ENCODE results near the gene FCER2. TPM values are rescaled to one million over a fixed set of nuclear protein-coding genes. Genes with fewer than 3 reads are reported as not detected.
"Not testable (repeated sequence)": the region's sequence is repeated elsewhere in the genome, so short reads cannot be mapped to it uniquely, and the experiment has no call there.

The FCER2 gene
- total RNA-seq, 1 donor from 2014 or later = not detected

- Mint-ChIP-seq H3K4me1 (ENCODE audit: unreplicated experiment) (no peaks in the 10 kb centered on the region), H3K27ac (ENCODE audit: unreplicated experiment) (no peak overlapping the region), H3K27me3 (ENCODE audit: unreplicated experiment) (peaks cover 2% of the 10 kb centered on the region), H3K36me3 (ENCODE audit: unreplicated experiment) (no peaks in the 10 kb centered on the region), H3K9me3 (ENCODE audit: unreplicated experiment) (no peaks in the 10 kb centered on the region), H3K4me3 (ENCODE audit: unreplicated experiment) (no peak overlapping the region)
- TF ChIP-seq CTCF (IDR thresholded peaks at IDR 0.05) = no peak
- DNase-seq (ENCODE audit: extremely low spot score, unreplicated experiment) = no peak
These were observed 55.6 kb downstream of the FCER2 start for GRCh38 chr19:7646426-7646700.

- H3K9me3 Mint-ChIP-seq (ENCODE audit: unreplicated experiment) = no peaks in the 10 kb centered on the region
- H3K36me3 Mint-ChIP-seq (ENCODE audit: unreplicated experiment) = no peaks in the 10 kb centered on the region
- TF ChIP-seq CTCF (IDR thresholded peaks at IDR 0.05) = no peak
- H3K27ac Mint-ChIP-seq (ENCODE audit: unreplicated experiment) = no peak overlapping the region
- no peaks in the 10 kb centered on the region for H3K27me3 Mint-ChIP-seq (ENCODE audit: unreplicated experiment)
- H3K4me3 Mint-ChIP-seq (ENCODE audit: unreplicated experiment) = no peak overlapping the region
- DNase-seq (ENCODE audit: extremely low spot score, unreplicated experiment) = no peak
- H3K4me1 Mint-ChIP-seq (ENCODE audit: unreplicated experiment) = no peaks in the 10 kb centered on the region
These were observed 56.1 kb downstream of the FCER2 start for GRCh38 chr19:7645656-7646425.

- Mint-ChIP-seq H3K27me3 (ENCODE audit: unreplicated experiment) (no peaks in the 10 kb centered on the region), H3K4me3 (ENCODE audit: unreplicated experiment) (no peak overlapping the region), H3K36me3 (ENCODE audit: unreplicated experiment) (no peaks in the 10 kb centered on the region), H3K4me1 (ENCODE audit: unreplicated experiment) (no peaks in the 10 kb centered on the region), H3K9me3 (ENCODE audit: unreplicated experiment) (no peaks in the 10 kb centered on the region), H3K27ac (ENCODE audit: unreplicated experiment) (no peak overlapping the region)
- TF ChIP-seq CTCF (IDR thresholded peaks at IDR 0.05) = no peak
- DNase-seq (ENCODE audit: extremely low spot score, unreplicated experiment) = no peak
These were observed 56.8 kb downstream of the FCER2 start for GRCh38 chr19:7645163-7645562.

GRCh38 chr19:7644550-7644877 is 57.4 kb downstream of the FCER2 start:
- TF ChIP-seq CTCF (IDR thresholded peaks at IDR 0.05) = no peak
- no peak for DNase-seq (ENCODE audit: extremely low spot score, unreplicated experiment)
- no peaks in the 10 kb centered on the region for H3K36me3 Mint-ChIP-seq (ENCODE audit: unreplicated experiment)

GRCh38 chr19:7643629-7644549 is 58.0 kb downstream of the FCER2 start:
- H3K4me3 Mint-ChIP-seq (ENCODE audit: unreplicated experiment); DNase-seq (ENCODE audit: extremely low spot score, unreplicated experiment); H3K27ac Mint-ChIP-seq (ENCODE audit: unreplicated experiment); H3K36me3 Mint-ChIP-seq (ENCODE audit: unreplicated experiment); H3K27me3 Mint-ChIP-seq (ENCODE audit: unreplicated experiment); H3K9me3 Mint-ChIP-seq (ENCODE audit: unreplicated experiment); H3K4me1 Mint-ChIP-seq (ENCODE audit: unreplicated experiment): not testable (repeated sequence)

More at GRCh38 chr19:7644550-7644877, 57.4 kb downstream of the FCER2 start:
- Mint-ChIP-seq H3K4me3 (ENCODE audit: unreplicated experiment) (no peak overlapping the region), H3K27ac (ENCODE audit: unreplicated experiment) (no peak overlapping the region), H3K27me3 (ENCODE audit: unreplicated experiment) (no peaks in the 10 kb centered on the region), H3K9me3 (ENCODE audit: unreplicated experiment) (no peaks in the 10 kb centered on the region), H3K4me1 (ENCODE audit: unreplicated experiment) (no peaks in the 10 kb centered on the region)

Data from osteocyte (in vitro differentiated cells).